ENCODE results near the gene HS3ST1. TPM values are rescaled to one million over a fixed set of nuclear protein-coding genes. Genes with fewer than 3 reads are reported as not detected.

HS3ST1 gene
- total RNA-seq, 1 experiment from 2014 or later = 80.8 TPM

DNA sequence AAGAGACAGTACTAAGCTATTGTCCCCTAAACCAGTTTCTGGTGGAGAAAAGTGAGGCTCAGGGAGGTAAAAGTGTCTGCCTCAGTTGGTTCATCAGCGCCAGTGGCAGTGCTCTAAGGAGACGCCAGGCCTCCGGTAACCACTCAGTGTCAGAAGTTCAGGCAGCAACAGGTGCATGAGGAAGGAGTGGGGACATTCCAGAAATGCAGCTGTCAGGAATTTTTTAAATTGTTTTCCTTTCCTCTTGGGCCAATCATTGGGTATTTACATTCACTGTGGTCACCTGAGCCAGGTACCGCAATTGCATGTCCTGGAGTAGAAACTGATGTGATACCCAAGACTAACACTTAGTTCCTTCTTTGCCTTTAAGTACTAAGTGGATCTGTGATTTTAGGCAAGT is 40.2 kb upstream of the HS3ST1 start:
- no TSS peak for BruUV-seq (replicated peaks)
- Mint-ChIP-seq H3K27me3 (ENCODE audit: unreplicated experiment) (no peaks in the 10 kb centered on the region), H3K4me1 (ENCODE audit: low read depth, unreplicated experiment) (peaks cover 54% of the 10 kb centered on the region), H3K27ac (ENCODE audit: unreplicated experiment) (peak overlapping the region; percentile 80), H3K9me3 (ENCODE audit: low read depth, unreplicated experiment) (no peaks in the 10 kb centered on the region), H3K4me3 (ENCODE audit: low read depth, unreplicated experiment) (no peak overlapping the region), H3K36me3 (ENCODE audit: insufficient read depth, unreplicated experiment) (peaks cover 20% of the 10 kb centered on the region)
- peak; percentile 67 for DNase-seq
- TF ChIP-seq, protein P1, sequence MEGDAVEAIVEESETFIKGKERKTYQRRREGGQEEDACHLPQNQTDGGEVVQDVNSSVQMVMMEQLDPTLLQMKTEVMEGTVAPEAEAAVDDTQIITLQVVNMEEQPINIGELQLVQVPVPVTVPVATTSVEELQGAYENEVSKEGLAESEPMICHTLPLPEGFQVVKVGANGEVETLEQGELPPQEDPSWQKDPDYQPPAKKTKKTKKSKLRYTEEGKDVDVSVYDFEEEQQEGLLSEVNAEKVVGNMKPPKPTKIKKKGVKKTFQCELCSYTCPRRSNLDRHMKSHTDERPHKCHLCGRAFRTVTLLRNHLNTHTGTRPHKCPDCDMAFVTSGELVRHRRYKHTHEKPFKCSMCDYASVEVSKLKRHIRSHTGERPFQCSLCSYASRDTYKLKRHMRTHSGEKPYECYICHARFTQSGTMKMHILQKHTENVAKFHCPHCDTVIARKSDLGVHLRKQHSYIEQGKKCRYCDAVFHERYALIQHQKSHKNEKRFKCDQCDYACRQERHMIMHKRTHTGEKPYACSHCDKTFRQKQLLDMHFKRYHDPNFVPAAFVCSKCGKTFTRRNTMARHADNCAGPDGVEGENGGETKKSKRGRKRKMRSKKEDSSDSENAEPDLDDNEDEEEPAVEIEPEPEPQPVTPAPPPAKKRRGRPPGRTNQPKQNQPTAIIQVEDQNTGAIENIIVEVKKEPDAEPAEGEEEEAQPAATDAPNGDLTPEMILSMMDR (IDR thresholded peaks at IDR 0.05; ENCODE audit: unreplicated experiment) = no peak
- CTCF ChIA-PET = interaction anchor here (0.7 kb wide), 1 partner anchor 34 kb away, joined by 3 read pairs; no protein-coding TSS in a partner anchor
- intact Hi-C loops (cut with micrococcal nuclease; ENCODE audit: unreplicated experiment) = loop anchor here (1.0 to 2.0 kb wide), 2 partner anchors 13 to 76 kb away; no protein-coding TSS in a partner anchor

DNA sequence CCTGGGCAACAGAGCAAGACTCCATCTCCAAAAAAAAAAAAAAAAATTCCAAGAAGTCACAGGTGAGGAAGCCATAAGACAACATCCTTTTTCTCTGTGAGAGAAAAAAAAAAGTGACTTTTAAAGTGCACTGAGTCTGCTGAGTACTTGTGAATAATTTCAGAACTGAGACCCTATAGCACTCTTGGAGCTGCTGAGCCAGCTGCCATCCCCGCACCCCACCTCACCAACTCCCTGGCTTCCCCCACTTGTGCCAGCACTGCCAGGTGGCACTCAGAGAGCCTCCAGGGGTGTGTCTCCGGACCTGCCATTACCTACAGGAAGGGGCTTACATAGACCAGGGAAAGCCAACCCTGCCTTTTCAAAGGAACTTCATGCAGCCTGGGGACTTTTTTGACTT is 39.2 kb upstream of the HS3ST1 start:
- intact Hi-C loops (cut with micrococcal nuclease; ENCODE audit: unreplicated experiment) = loop anchor here (1.0 to 2.0 kb wide), 2 partner anchors 12 to 77 kb away; no protein-coding TSS in a partner anchor
- H3K9me3 Mint-ChIP-seq (ENCODE audit: low read depth, unreplicated experiment) = no peaks in the 10 kb centered on the region
- peaks cover 17% of the 10 kb centered on the region for H3K36me3 Mint-ChIP-seq (ENCODE audit: insufficient read depth, unreplicated experiment)
- BruUV-seq (replicated peaks) = no TSS peak
- DNase-seq = no peak
- TF ChIP-seq, protein P1 (IDR thresholded peaks at IDR 0.05; ENCODE audit: unreplicated experiment) = no peak
- H3K4me3 Mint-ChIP-seq (ENCODE audit: low read depth, unreplicated experiment) = no peak overlapping the region
- H3K27ac Mint-ChIP-seq (ENCODE audit: unreplicated experiment) = peak overlapping the region; percentile 80
- no peaks in the 10 kb centered on the region for H3K27me3 Mint-ChIP-seq (ENCODE audit: unreplicated experiment)
- peaks cover 45% of the 10 kb centered on the region for H3K4me1 Mint-ChIP-seq (ENCODE audit: low read depth, unreplicated experiment)
- CTCF ChIA-PET = no interaction called here

DNA sequence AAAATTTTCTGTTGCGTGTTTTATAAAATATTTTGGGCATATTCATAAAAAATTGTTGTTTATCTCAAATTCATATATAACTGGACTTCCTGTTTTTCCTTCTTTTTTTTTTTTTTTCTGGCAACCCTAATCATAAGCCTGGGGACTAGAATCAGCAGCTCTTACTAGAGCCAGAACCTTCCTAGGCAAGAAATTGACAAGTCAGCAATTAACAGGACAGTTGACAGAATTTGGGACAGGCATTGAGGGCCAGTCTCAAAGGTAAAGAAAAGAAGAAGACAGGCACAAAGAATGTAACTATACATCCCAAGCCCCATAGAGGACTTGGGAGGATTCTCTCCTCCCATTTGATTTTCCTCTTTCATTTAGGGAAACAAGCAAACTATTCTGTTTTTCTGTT is 35.0 kb upstream of the HS3ST1 start:
- no TSS peak for BruUV-seq (replicated peaks)
- Mint-ChIP-seq H3K36me3 (ENCODE audit: insufficient read depth, unreplicated experiment) (peaks cover 3% of the 10 kb centered on the region), H3K4me1 (ENCODE audit: low read depth, unreplicated experiment) (peaks cover 13% of the 10 kb centered on the region), H3K9me3 (ENCODE audit: low read depth, unreplicated experiment) (no peaks in the 10 kb centered on the region), H3K4me3 (ENCODE audit: low read depth, unreplicated experiment) (no peak overlapping the region), H3K27ac (ENCODE audit: unreplicated experiment) (no peak overlapping the region), H3K27me3 (ENCODE audit: unreplicated experiment) (no peaks in the 10 kb centered on the region)
- intact Hi-C loops (cut with micrococcal nuclease; ENCODE audit: unreplicated experiment) = no loop called here
- DNase-seq = no peak
- CTCF ChIA-PET = no interaction called here
- TF ChIP-seq, protein P1 (IDR thresholded peaks at IDR 0.05; ENCODE audit: unreplicated experiment) = no peak

DNA sequence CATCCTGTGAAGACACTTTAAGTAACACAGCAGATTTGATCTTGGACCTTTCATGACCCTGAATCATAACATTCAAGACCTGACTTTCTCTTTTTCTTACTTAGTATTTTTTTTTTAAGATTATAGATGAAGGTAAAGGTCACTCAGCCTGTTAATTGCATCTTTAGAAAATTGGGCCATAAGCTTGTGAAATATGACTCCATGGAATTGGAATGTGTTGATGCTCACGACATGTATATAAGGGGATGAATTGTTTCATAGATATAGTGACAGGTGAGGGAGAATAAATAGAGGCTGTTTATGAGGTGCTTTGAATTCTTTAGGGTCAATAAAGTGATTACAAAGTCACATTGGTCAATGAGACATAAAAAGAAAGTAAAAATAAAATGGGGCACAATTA is 27.7 kb upstream of the HS3ST1 start:
- Mint-ChIP-seq H3K4me1 (ENCODE audit: low read depth, unreplicated experiment) (peaks cover 13% of the 10 kb centered on the region), H3K9me3 (ENCODE audit: low read depth, unreplicated experiment) (no peaks in the 10 kb centered on the region), H3K27ac (ENCODE audit: unreplicated experiment) (no peak overlapping the region), H3K4me3 (ENCODE audit: low read depth, unreplicated experiment) (no peak overlapping the region), H3K27me3 (ENCODE audit: unreplicated experiment) (no peaks in the 10 kb centered on the region), H3K36me3 (ENCODE audit: insufficient read depth, unreplicated experiment) (no peaks in the 10 kb centered on the region)
- TF ChIP-seq, protein P1 (IDR thresholded peaks at IDR 0.05; ENCODE audit: unreplicated experiment) = no peak
- CTCF ChIA-PET = no interaction called here
- no TSS peak for BruUV-seq (replicated peaks)
- intact Hi-C loops (cut with micrococcal nuclease; ENCODE audit: unreplicated experiment) = loop anchor here (1.0 kb wide), 1 partner anchor 12 kb away; no protein-coding TSS in a partner anchor
- DNase-seq = no peak
